Colonic mucosa (tissue), 4 donors: ENCODE results near the gene GPHA2. TPM values are rescaled to one million over a fixed set of nuclear protein-coding genes. Genes with fewer than 3 reads are reported as not detected.

ENCODE experiments used
- DNase-seq: peaks from one replicate; pipeline ENCODE4 v3.0.0-alpha.2; 2020
- H3K27ac ChIP-seq: fragments of 200-600 bp; one replicate; pipeline ENCODE4 v1.8.0; 2021
- H3K27me3 ChIP-seq: fragments of 200-600 bp; one replicate; pipeline ENCODE4 v1.8.0; 2021
- H3K36me3 ChIP-seq: fragments of 200-600 bp; one replicate; pipeline ENCODE4 v1.8.0; 2021
- H3K4me1 ChIP-seq: fragments of 200-600 bp; one replicate; pipeline ENCODE4 v1.8.0; 2021; ENCODE audit warnings: mild to moderate bottlenecking
- H3K4me3 ChIP-seq: fragments of 200-600 bp; one replicate; pipeline ENCODE4 v1.8.0; 2021
- H3K9ac ChIP-seq, 2 donors: one replicate each; pipeline ENCODE4 v1.7.0; 2013; ENCODE audit warnings: control low read depth in 2 of 2, low read depth in 2 of 2, low read length in 2 of 2
- H3K9me3 ChIP-seq: fragments of 200-600 bp; one replicate; pipeline ENCODE4 v1.8.0; 2021
- CTCF ChIP-seq: fragments of 200-600 bp; IDR thresholded peaks from one replicate; pipeline ENCODE4 v1.8.0; 2022; ENCODE audit warnings: antibody characterized with exemption, mild to moderate bottlenecking
- intact Hi-C: fragments of 100-400 bp; cut with DNase I; formaldehyde crosslinking; loops from one replicate; pipeline ENCODE4 v1.14.1; 2022
- total RNA-seq, 2 donors: library from RNA; stranded (reverse); fragmentation: NEBNext Ultra II Directional in 1 of 2; extraction: Animal tissue kit (Norgen Biotek cat#: 25700) in 1 of 2; gene quantifications; one replicate each; pipeline ENCODE4 v1.2.1, GENCODE V29; 2021
- donor health status: healthy.
- donor health status: DM: no; HTN: no; CAD: no.
- donor health status: DM: no; HTN: no; CAD: no.

GPHA2 gene
- total RNA-seq, 2 donors from 2014 or later, result not detected

- H3K36me3 ChIP-seq, result peaks cover 8% of the 10 kb centered on the region
- H3K27ac ChIP-seq, result no peak overlapping the region
- TF ChIP-seq CTCF, result no peak
- no peak overlapping the region for H3K9ac ChIP-seq
- peaks cover 5% of the 10 kb centered on the region for H3K4me1 ChIP-seq
- intact Hi-C loops, result no loop called here
- H3K4me3 ChIP-seq, result no peak overlapping the region
- no peaks in the 10 kb centered on the region for H3K27me3 ChIP-seq
- no peaks in the 10 kb centered on the region for H3K9me3 ChIP-seq
- no peak for DNase-seq
Measured at GRCh38 chr11:64911142-64911541, 24.6 kb downstream of the GPHA2 start.

GRCh38 chr11:64910451-64911093 lies 25.1 kb downstream of the GPHA2 start:
- TF ChIP-seq CTCF, result no peak
- H3K4me3 ChIP-seq, result no peak overlapping the region
- no peak overlapping the region for H3K27ac ChIP-seq
- H3K9me3 ChIP-seq, result no peaks in the 10 kb centered on the region
- no peak overlapping the region for H3K9ac ChIP-seq
- intact Hi-C loops, result no loop called here
- H3K36me3 ChIP-seq, result peaks cover 8% of the 10 kb centered on the region
- DNase-seq, result no peak
- H3K27me3 ChIP-seq, result no peaks in the 10 kb centered on the region
- peaks cover under 1% of the 10 kb centered on the region for H3K4me1 ChIP-seq

GRCh38 chr11:64909653-64910343 lies 25.9 kb downstream of the GPHA2 start:
- peaks cover 8% of the 10 kb centered on the region for H3K36me3 ChIP-seq
- no peak overlapping the region for H3K9ac ChIP-seq
- no peak for TF ChIP-seq CTCF
- no peak for DNase-seq
- no peak overlapping the region for H3K4me3 ChIP-seq
- intact Hi-C loops, result no loop called here
- H3K4me1 ChIP-seq, result no peaks in the 10 kb centered on the region
- H3K27me3 ChIP-seq, result no peaks in the 10 kb centered on the region
- H3K9me3 ChIP-seq, result no peaks in the 10 kb centered on the region
- H3K27ac ChIP-seq, result no peak overlapping the region

- no peak for TF ChIP-seq CTCF
- H3K27ac ChIP-seq, result no peak overlapping the region
- no peak overlapping the region for H3K9ac ChIP-seq
- DNase-seq, result no peak
- no peak overlapping the region for H3K4me3 ChIP-seq
- no peaks in the 10 kb centered on the region for H3K4me1 ChIP-seq
- peaks cover 9% of the 10 kb centered on the region for H3K36me3 ChIP-seq
- intact Hi-C loops, result no loop called here
- no peaks in the 10 kb centered on the region for H3K27me3 ChIP-seq
- H3K9me3 ChIP-seq, result no peaks in the 10 kb centered on the region
Measured at GRCh38 chr11:64908766-64909165, 26.9 kb downstream of the GPHA2 start.

- no peak for DNase-seq
- no peak for TF ChIP-seq CTCF
- Histone ChIP-seq H3K27ac (no peak overlapping the region), H3K9me3 (no peaks in the 10 kb centered on the region), H3K4me3 (no peak overlapping the region), H3K36me3 (peaks cover 9% of the 10 kb centered on the region), H3K9ac (no peak overlapping the region), H3K4me1 (no peaks in the 10 kb centered on the region), H3K27me3 (no peaks in the 10 kb centered on the region)
- intact Hi-C loops, result no loop called here
Measured at GRCh38 chr11:64906314-64906635, 29.4 kb downstream of the GPHA2 start.
